Thyroid gland (tissue), 4 donors: ENCODE results near the gene RRAGA.

Source experiments
- POLR2A ChIP-seq, 2 donors: fragments of 450-650 bp; IDR thresholded peaks; one replicate each; pipeline ENCODE4 v1.6.1; 2017; ENCODE audit warnings: antibody characterized with exemption in 2 of 2, mild to moderate bottlenecking in 2 of 2, moderate library complexity in 1 of 2
- TF ChIP-seq, protein P1 (sequence below), 6 experiments: fragments of 200-600 bp in 3 of 6; fragments of 450-650 bp in 3 of 6; sonication (generic) in 3 of 6; IDR thresholded peaks; one replicate each; pipeline ENCODE4 v1.5.1; 2016 to 2019; ENCODE audit warnings: antibody characterized with exemption in 6 of 6, mild to moderate bottlenecking in 2 of 6, inconsistent platforms in 1 of 6, moderate library complexity in 1 of 6

- TF ChIP-seq POLR2A (IDR thresholded peaks at IDR 0.05), result no peak
- TF ChIP-seq, protein P1, sequence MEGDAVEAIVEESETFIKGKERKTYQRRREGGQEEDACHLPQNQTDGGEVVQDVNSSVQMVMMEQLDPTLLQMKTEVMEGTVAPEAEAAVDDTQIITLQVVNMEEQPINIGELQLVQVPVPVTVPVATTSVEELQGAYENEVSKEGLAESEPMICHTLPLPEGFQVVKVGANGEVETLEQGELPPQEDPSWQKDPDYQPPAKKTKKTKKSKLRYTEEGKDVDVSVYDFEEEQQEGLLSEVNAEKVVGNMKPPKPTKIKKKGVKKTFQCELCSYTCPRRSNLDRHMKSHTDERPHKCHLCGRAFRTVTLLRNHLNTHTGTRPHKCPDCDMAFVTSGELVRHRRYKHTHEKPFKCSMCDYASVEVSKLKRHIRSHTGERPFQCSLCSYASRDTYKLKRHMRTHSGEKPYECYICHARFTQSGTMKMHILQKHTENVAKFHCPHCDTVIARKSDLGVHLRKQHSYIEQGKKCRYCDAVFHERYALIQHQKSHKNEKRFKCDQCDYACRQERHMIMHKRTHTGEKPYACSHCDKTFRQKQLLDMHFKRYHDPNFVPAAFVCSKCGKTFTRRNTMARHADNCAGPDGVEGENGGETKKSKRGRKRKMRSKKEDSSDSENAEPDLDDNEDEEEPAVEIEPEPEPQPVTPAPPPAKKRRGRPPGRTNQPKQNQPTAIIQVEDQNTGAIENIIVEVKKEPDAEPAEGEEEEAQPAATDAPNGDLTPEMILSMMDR (IDR thresholded peaks at IDR 0.05), result no peak
These were observed 16.8 kb upstream of the RRAGA start for GRCh38 chr9:19032406-19032805.
